Stimulated activated CD8-positive, alpha-beta memory T cell treated with anti-CD3 and anti-CD28 coated beads, Interleukin-12 subunit alpha, Interleukin-12 subunit beta, amount 100 ng/mL, for 24 hours (primary cell): ENCODE measurements around the gene CMTM7.
"Not testable (repeated sequence)": the region's sequence is repeated elsewhere in the genome, so short reads cannot be mapped to it uniquely, and the experiment has no call there.

Source experiments
- DNase-seq: peaks from one replicate; pipeline ENCODE4 v3.0.0-alpha.2; 2020; ENCODE audit errors: extremely low read depth

Gene CMTM7

GRCh38 chr3:32381922-32382321 is 9.7 kb upstream of the CMTM7 start:
- no peak for DNase-seq

- no peak for DNase-seq
Measured at GRCh38 chr3:32383136-32383711, 8.4 kb upstream of the CMTM7 start.

- DNase-seq, result no peak
Measured at GRCh38 chr3:32384938-32385337, 6.7 kb upstream of the CMTM7 start.

GRCh38 chr3:32387512-32387911 is 4.1 kb upstream of the CMTM7 start:
- no peak for DNase-seq

GRCh38 chr3:32389577-32389976 is 2.1 kb upstream of the CMTM7 start:
- DNase-seq, result not testable (repeated sequence)

- no peak for DNase-seq
Measured at GRCh38 chr3:32392536-32393302, 1.1 kb downstream of the CMTM7 start.

- DNase-seq, result no peak
Measured at GRCh38 chr3:32395496-32395895, 3.8 kb downstream of the CMTM7 start.

GRCh38 chr3:32397941-32398340 is 6.3 kb downstream of the CMTM7 start:
- no peak for DNase-seq

GRCh38 chr3:32398531-32398930 is 6.9 kb downstream of the CMTM7 start:
- no peak for DNase-seq

- no peak for DNase-seq
Measured at GRCh38 chr3:32399030-32399620, 7.5 kb downstream of the CMTM7 start.

GRCh38 chr3:32401126-32401525 is 9.5 kb downstream of the CMTM7 start:
- no peak for DNase-seq

GRCh38 chr3:32401556-32402081 is 10.0 kb downstream of the CMTM7 start:
- no peak for DNase-seq

GRCh38 chr3:32403663-32404062 is 12.0 kb downstream of the CMTM7 start:
- DNase-seq, result no peak

- no peak for DNase-seq
Measured at GRCh38 chr3:32404714-32405113, 13.1 kb downstream of the CMTM7 start.

- DNase-seq, result no peak
Measured at GRCh38 chr3:32405155-32405554, 13.5 kb downstream of the CMTM7 start.

GRCh38 chr3:32405711-32406323 is 14.2 kb downstream of the CMTM7 start:
- DNase-seq, result no peak

- DNase-seq, result no peak
Measured at GRCh38 chr3:32406486-32407408, 15.1 kb downstream of the CMTM7 start.

GRCh38 chr3:32410367-32411246 is 19.0 kb downstream of the CMTM7 start:
- DNase-seq, result no peak

GRCh38 chr3:32411442-32411841 is 19.8 kb downstream of the CMTM7 start:
- DNase-seq, result no peak

- no peak for DNase-seq
Measured at GRCh38 chr3:32412887-32413286, 21.2 kb downstream of the CMTM7 start.
